K562 (cell line): ENCODE measurements around the gene HSPA1B. TPM values are rescaled to one million over a fixed set of nuclear protein-coding genes. Genes with fewer than 3 reads are reported as not detected.

Source experiments
- C11orf30 ChIP-seq: fragments of 450-650 bp; IDR thresholded peaks from 2 replicates; pipeline ENCODE4 v1.6.1; 2016; ENCODE audit warnings: low read depth, mild to moderate bottlenecking
- CAMTA2 ChIP-seq: fragments of 250-450 bp; sonication (Bioruptor Pico); conservative IDR thresholded peaks from 2 replicates; pipeline ENCODE4 v1.5.1; 2022
- CBX5 ChIP-seq: IDR thresholded peaks from 2 replicates; pipeline ENCODE4 v1.6.1; 2014; ENCODE audit warnings: low read depth, borderline replicate concordance
- CEBPB ChIP-seq: fragments of 450-650 bp; IDR thresholded peaks from 2 replicates; pipeline ENCODE4 v1.6.1; 2016; ENCODE audit warnings: missing genetic modification characterization, missing compliant biosample characterization
- CHCHD3 ChIP-seq: fragments of 250-450 bp; sonication (Bioruptor Pico); IDR thresholded peaks from 2 replicates; pipeline ENCODE4 v2.1.2; 2022; ENCODE audit warnings: mild to moderate bottlenecking
- CHD4 ChIP-seq: fragments of 200-600 bp; sonication (generic); IDR thresholded peaks from 3 replicates; pipeline ENCODE4 v1.6.1; 2012; ENCODE audit warnings: low read depth, mild to moderate bottlenecking, mixed read lengths, low read length, inconsistent platforms; ENCODE audit not compliant: insufficient read depth, insufficient replicate concordance, poor library complexity, severe bottlenecking
- DDX20 ChIP-seq: fragments of 450-650 bp; IDR thresholded peaks from 2 replicates; pipeline ENCODE4 v1.6.1; 2016; ENCODE audit warnings: missing genetic modification characterization, low read depth, mild to moderate bottlenecking, missing compliant biosample characterization, moderate library complexity
- EZH2 ChIP-seq: IDR thresholded peaks from 2 replicates; pipeline ENCODE4 v1.6.1; 2012; ENCODE audit warnings: low read depth, mild to moderate bottlenecking, inconsistent platforms, low read length, borderline replicate concordance
- FOSL1 ChIP-seq: fragments of 200-800 bp; sonication (Bioruptor generic); conservative IDR thresholded peaks from 2 replicates; pipeline ENCODE4 v1.6.1; 2016; ENCODE audit warnings: missing genetic modification characterization, missing compliant biosample characterization
- HDAC6 ChIP-seq: IDR thresholded peaks from 2 replicates; pipeline ENCODE4 v1.6.1; 2012; ENCODE audit warnings: low read depth, mild to moderate bottlenecking, control low read depth, inconsistent platforms, low read length, moderate library complexity
- HIVEP1 ChIP-seq: fragments of 250-450 bp; sonication (Bioruptor Pico); IDR thresholded peaks from 2 replicates; pipeline ENCODE4 v1.4.0; 2020; ENCODE audit warnings: mild to moderate bottlenecking
- HSF4 ChIP-seq: fragments of 250-450 bp; sonication (Bioruptor Pico); IDR thresholded peaks from 2 replicates; pipeline ENCODE4 v2.1.2; 2022; ENCODE audit warnings: mild to moderate bottlenecking, moderate library complexity, borderline replicate concordance
- LEF1 ChIP-seq: fragments of 450-650 bp; IDR thresholded peaks from 2 replicates; pipeline ENCODE4 v1.6.1; 2016; ENCODE audit warnings: mild to moderate bottlenecking
- RB1 ChIP-seq: fragments of 450-650 bp; IDR thresholded peaks from 2 replicates; pipeline ENCODE4 v1.6.1; 2017; ENCODE audit warnings: low read depth, mild to moderate bottlenecking
- SETDB1 ChIP-seq: IDR thresholded peaks from one replicate; pipeline ENCODE4 v1.6.1; 2012; ENCODE audit warnings: low read length, control low read depth, inconsistent platforms
- SIN3A ChIP-seq, 2 experiments: fragments of 150-350 bp in 1 of 2; IDR thresholded peaks; 2 replicates each; pipeline ENCODE4 v1.6.1; 2011 to 2016; ENCODE audit warnings: borderline replicate concordance in 2 of 2, low read depth in 2 of 2, low read length in 2 of 2, mild to moderate bottlenecking in 2 of 2, moderate library complexity in 2 of 2; ENCODE audit not compliant: control insufficient read depth in 1 of 2
- SNRNP70 ChIP-seq: fragments of 200-400 bp; formaldehyde crosslinking; optimal IDR thresholded peaks from 2 replicates; pipeline ENCODE3; 2017; ENCODE audit warnings: low read depth, low read length
- STAT5B ChIP-seq: fragments of 250-450 bp; sonication (Bioruptor Pico); IDR thresholded peaks from 2 replicates; pipeline ENCODE4 v1.8.0; 2021; ENCODE audit warnings: mild to moderate bottlenecking, inconsistent platforms
- TARDBP ChIP-seq: fragments of 450-650 bp; IDR thresholded peaks from 2 replicates; pipeline ENCODE4 v1.6.1; 2016
- TEAD4 ChIP-seq, 2 experiments: sonication (generic) in 1 of 2; formaldehyde crosslinking in 1 of 2; IDR thresholded peaks; 2 replicates each; pipeline versions ENCODE4 v1.6.1 to v1.8.0; 2012 to 2022; ENCODE audit warnings: borderline replicate concordance in 1 of 2, inconsistent platforms in 1 of 2, low read length in 1 of 2, mild to moderate bottlenecking in 1 of 2, missing genetic modification reagents in 1 of 2
- TRIM24 ChIP-seq, 2 experiments: fragments of 450-650 bp; IDR thresholded peaks; 2 replicates each; pipeline ENCODE4 v1.6.1; 2016
- ZNF253 ChIP-seq: fragments of 250-450 bp; sonication (Bioruptor Pico); conservative IDR thresholded peaks from 2 replicates; pipeline ENCODE4 v1.6.1; 2021; ENCODE audit warnings: mild to moderate bottlenecking
- ZNF274 ChIP-seq: IDR thresholded peaks from 2 replicates; pipeline ENCODE4 v1.6.1; 2011; ENCODE audit warnings: low read depth, mild to moderate bottlenecking, low read length, moderate library complexity, borderline replicate concordance
- ZNF77 ChIP-seq: fragments of 250-450 bp; sonication (Bioruptor Pico); IDR thresholded peaks from 2 replicates; pipeline ENCODE4 v1.5.0; 2020
- polyA plus RNA-seq, 8 experiments: library from polyadenylated mRNA; depleted of rRNA in 4 of 8; stranded (reverse) in 5 of 8; unstranded in 3 of 8; fragments of >200 nt; fragmentation: Nextera tagmentation in 2 of 8; fragmentation: Illumina TruSeq in 1 of 8; extraction: Ambion mirVana in 2 of 8; extraction: Trizol in 1 of 8; gene quantifications; 2 replicates each; pipeline versions ENCODE4 v1.2.1 to v1.2.3, GENCODE V29; 2011 to 2014; ENCODE audit warnings: inconsistent platforms in 1 of 8, missing spikeins in 1 of 8
- total RNA-seq, 7 experiments: library from RNA; depleted of rRNA in 6 of 7; stranded (reverse); fragments of >200 nt in 6 of 7; fragmentation: Illumina TruSeq in 2 of 7; extraction: Trizol in 2 of 7; gene quantifications; 2 replicates each; pipeline versions ENCODE4 v1.2.1 to v1.2.3, GENCODE V29; 2011 to 2021; ENCODE audit warnings: low replicate concordance in 1 of 7
- TF ChIP-seq, protein P1 (sequence below), 2 experiments: fragments of 450-650 bp in 1 of 2; IDR thresholded peaks; 2 replicates each; pipeline ENCODE4 v1.6.1; 2011 to 2017; ENCODE audit warnings: low read depth in 2 of 2, antibody characterized with exemption in 1 of 2, borderline replicate concordance in 1 of 2, low read length in 1 of 2, mild to moderate bottlenecking in 1 of 2, mixed read lengths in 1 of 2; ENCODE audit not compliant: control insufficient read depth in 1 of 2
- TF ChIP-seq, protein P2 (sequence below): sonication (generic); formaldehyde crosslinking; IDR thresholded peaks from 2 replicates; pipeline ENCODE4 v1.8.1; 2023; ENCODE audit warnings: mild to moderate bottlenecking, missing genetic modification reagents

Gene HSPA1B
- total and polyA plus RNA-seq, 9 of the 15 experiments (the other 6 are each of a cell fraction or from before 2014, with no cell fraction given), result 0.27 to 227 (median 51.2) TPM

GRCh38 chr6:31795616-31796298, 31.8 kb upstream of the HSPA1B start, which contains the start of gene VARS1 (continued):
- TF ChIP-seq, protein P1, sequence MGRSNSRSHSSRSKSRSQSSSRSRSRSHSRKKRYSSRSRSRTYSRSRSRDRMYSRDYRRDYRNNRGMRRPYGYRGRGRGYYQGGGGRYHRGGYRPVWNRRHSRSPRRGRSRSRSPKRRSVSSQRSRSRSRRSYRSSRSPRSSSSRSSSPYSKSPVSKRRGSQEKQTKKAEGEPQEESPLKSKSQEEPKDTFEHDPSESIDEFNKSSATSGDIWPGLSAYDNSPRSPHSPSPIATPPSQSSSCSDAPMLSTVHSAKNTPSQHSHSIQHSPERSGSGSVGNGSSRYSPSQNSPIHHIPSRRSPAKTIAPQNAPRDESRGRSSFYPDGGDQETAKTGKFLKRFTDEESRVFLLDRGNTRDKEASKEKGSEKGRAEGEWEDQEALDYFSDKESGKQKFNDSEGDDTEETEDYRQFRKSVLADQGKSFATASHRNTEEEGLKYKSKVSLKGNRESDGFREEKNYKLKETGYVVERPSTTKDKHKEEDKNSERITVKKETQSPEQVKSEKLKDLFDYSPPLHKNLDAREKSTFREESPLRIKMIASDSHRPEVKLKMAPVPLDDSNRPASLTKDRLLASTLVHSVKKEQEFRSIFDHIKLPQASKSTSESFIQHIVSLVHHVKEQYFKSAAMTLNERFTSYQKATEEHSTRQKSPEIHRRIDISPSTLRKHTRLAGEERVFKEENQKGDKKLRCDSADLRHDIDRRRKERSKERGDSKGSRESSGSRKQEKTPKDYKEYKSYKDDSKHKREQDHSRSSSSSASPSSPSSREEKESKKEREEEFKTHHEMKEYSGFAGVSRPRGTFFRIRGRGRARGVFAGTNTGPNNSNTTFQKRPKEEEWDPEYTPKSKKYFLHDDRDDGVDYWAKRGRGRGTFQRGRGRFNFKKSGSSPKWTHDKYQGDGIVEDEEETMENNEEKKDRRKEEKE (IDR thresholded peaks at IDR 0.05; ENCODE audit: borderline replicate concordance in 1 of 2, control insufficient read depth in 1 of 2, low read depth in 2 of 2, low read length in 1 of 2), result peak in 1 of 2 experiments; percentile 88; a peak in 1 of 4 replicates
- TF ChIP-seq HDAC6 (no peak), DDX20 (tag) (no peak), CHD4 (no peak), SNRNP70 (no peak), SETDB1 (no peak), CHCHD3 (CRISPR knock-in tag) (no peak), FOSL1 (tag) (peak; percentile 64), CAMTA2 (CRISPR knock-in tag) (peak; percentile 56; the same call in 1 of the 2 replicates), STAT5B (no peak), ZNF253 (no peak), SIN3A (IDR thresholded peaks at IDR 0.05; ENCODE audit: borderline replicate concordance in 2 of 2, control insufficient read depth in 1 of 2, low read depth in 2 of 2, low read length in 2 of 2) (peak; percentile 99), TEAD4 (IDR thresholded peaks at IDR 0.05; ENCODE audit: low read length) (peak; percentile 38), TEAD4 (CRISPR knock-in tag; IDR thresholded peaks at IDR 0.05; ENCODE audit: borderline replicate concordance) (no peak), CEBPB (tag) (no peak), TRIM24 (IDR thresholded peaks at IDR 0.05) (peak; percentile 58 to 75), HIVEP1 (CRISPR knock-in tag) (no peak), CBX5 (peak; percentile 61; the same call in 1 of the 2 replicates), C11orf30 (peak; percentile 77), ZNF77 (CRISPR knock-in tag) (no peak), EZH2 (no peak), TARDBP (peak; percentile 95), ZNF274 (no peak), HSF4 (CRISPR knock-in tag) (peak; percentile 87; the same call in 1 of the 2 replicates), LEF1 (no peak), RB1 (peak; percentile 100)
- TF ChIP-seq, protein P2, sequence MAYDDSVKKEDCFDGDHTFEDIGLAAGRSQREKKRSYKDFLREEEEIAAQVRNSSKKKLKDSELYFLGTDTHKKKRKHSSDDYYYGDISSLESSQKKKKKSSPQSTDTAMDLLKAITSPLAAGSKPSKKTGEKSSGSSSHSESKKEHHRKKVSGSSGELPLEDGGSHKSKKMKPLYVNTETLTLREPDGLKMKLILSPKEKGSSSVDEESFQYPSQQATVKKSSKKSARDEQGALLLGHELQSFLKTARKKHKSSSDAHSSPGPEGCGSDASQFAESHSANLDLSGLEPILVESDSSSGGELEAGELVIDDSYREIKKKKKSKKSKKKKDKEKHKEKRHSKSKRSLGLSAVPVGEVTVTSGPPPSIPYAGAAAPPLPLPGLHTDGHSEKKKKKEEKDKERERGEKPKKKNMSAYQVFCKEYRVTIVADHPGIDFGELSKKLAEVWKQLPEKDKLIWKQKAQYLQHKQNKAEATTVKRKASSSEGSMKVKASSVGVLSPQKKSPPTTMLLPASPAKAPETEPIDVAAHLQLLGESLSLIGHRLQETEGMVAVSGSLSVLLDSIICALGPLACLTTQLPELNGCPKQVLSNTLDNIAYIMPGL (CRISPR knock-in tag), result peak; percentile 99
